Osteoblast (primary cell): ENCODE measurements around the gene RUNDC1. TPM values are rescaled to one million over a fixed set of nuclear protein-coding genes. Genes with fewer than 3 reads are reported as not detected.
A peak's percentile ranks its signal among the peaks of the same experiment; 100 is the strongest.

Experiments
- DNase-seq: peaks from one replicate; pipeline ENCODE4 v3.0.0; 2011; ENCODE audit warnings: low spot score, mixed read lengths; ENCODE audit not compliant: insufficient read length; ENCODE audit errors: missing footprints
- H2AFZ ChIP-seq: 2 replicates; pipeline ENCODE4 v1.6.0; 2011; ENCODE audit warnings: mild to moderate bottlenecking, low read length
- H3K27ac ChIP-seq: 2 replicates; pipeline ENCODE4 v1.5.1; 2011; ENCODE audit warnings: mild to moderate bottlenecking, low read depth, low read length, moderate library complexity
- H3K27me3 ChIP-seq: 2 replicates; pipeline ENCODE4 v1.6.0; 2012; ENCODE audit warnings: mild to moderate bottlenecking, control low read depth, inconsistent platforms, low read length, moderate library complexity; ENCODE audit not compliant: insufficient read depth
- H3K36me3 ChIP-seq: 2 replicates; pipeline ENCODE4 v1.5.1; 2011; ENCODE audit warnings: mild to moderate bottlenecking, low read length, control low read depth, moderate library complexity; ENCODE audit not compliant: insufficient read depth
- H3K4me1 ChIP-seq: 2 replicates; pipeline ENCODE4 v1.5.1; 2011; ENCODE audit warnings: mild to moderate bottlenecking, low read length, control low read depth, moderate library complexity; ENCODE audit not compliant: insufficient read depth
- H3K4me2 ChIP-seq: 2 replicates; pipeline ENCODE4 v1.6.0; 2011; ENCODE audit warnings: mild to moderate bottlenecking, low read length; ENCODE audit not compliant: insufficient read depth
- H3K4me3 ChIP-seq: fragments of 200-600 bp; sonication (generic); 3 replicates; pipeline ENCODE4 v1.5.1; 2012; ENCODE audit warnings: mild to moderate bottlenecking, low read length, inconsistent platforms; ENCODE audit not compliant: insufficient read depth
- H3K79me2 ChIP-seq: 2 replicates; pipeline ENCODE4 v1.6.0; 2012; ENCODE audit warnings: mild to moderate bottlenecking, low read length, control low read depth, inconsistent platforms; ENCODE audit not compliant: insufficient read depth
- H3K9me3 ChIP-seq: 2 replicates; pipeline ENCODE4 v1.5.1; 2011; ENCODE audit warnings: low read depth, low read length, control low read depth
- H4K20me1 ChIP-seq: 2 replicates; pipeline ENCODE4 v1.6.0; 2012; ENCODE audit warnings: mild to moderate bottlenecking, low read length, control low read depth; ENCODE audit not compliant: insufficient read depth
- total RNA-seq: library from RNA; depleted of rRNA; stranded (reverse); fragments of >200 nt; gene quantifications from 2 replicates; pipeline ENCODE4 v1.2.3, GENCODE V29; 2012
- TF ChIP-seq, protein P1 (sequence below): IDR thresholded peaks from 2 replicates; pipeline ENCODE4 v1.5.1; 2011; ENCODE audit warnings: mild to moderate bottlenecking, low read depth, low read length, moderate library complexity; ENCODE audit errors: extremely low read depth

Gene RUNDC1
- total RNA-seq, 1 donor: 10.1 TPM

DNA sequence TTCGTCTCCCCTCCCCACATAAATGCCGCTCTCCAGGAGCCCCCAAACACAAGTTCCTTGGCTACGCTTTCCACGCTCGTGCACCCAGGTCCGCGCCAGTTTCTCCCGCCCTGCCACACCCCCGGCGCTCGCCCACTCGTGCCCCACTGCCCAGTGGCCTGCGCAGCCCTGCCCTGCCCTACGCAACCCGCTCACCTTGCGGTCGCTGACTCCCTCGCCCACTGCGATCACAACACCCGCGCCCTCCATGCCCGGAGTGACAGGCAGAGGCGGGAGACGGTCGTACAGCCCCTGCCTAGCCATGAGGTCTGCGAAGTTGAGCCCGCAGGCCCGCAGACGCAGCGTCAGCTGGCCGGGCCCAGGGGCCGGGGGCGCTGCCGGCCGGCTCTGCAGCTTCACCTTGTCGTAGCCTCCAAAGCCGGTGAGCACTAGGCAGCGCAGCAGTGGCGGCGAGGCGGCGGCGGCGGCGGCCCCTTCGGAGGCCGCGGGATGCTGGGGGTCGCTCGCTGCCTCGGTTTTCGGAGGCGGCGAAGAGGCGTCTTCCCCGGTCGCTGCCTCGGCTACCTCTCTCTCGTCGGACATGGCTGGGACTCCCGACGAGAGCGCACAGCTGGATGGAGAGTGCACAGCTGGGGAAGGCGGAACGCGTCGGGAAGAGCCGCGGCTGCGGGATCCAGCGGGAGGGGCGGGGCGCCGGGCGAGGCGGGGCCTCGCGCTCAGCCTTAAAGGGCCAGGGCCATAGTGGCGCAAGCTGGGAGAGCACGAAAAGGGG lies 41.6 kb downstream of the RUNDC1 start, which contains the start of gene VAT1:
TSS of gene VAT1 (minus strand) at position 645 of the 772 bp plus-strand sequence. CDS start at position 582, 63 bp downstream.
- Histone ChIP-seq H3K4me2 (peak within 1 kb of the TSS; percentile 90), H3K27ac (peak within 1 kb of the TSS; percentile 77)
- DNase-seq: peak; percentile 99

GRCh38 chr17:43024407-43025289 lies 44.3 kb downstream of the RUNDC1 start, which contains the start of gene RND2:
Gene RND2 (plus strand): TSS chr17:43025231. CDS start chr17:43025348, 117 bp downstream.
- DNase-seq: peak; percentile 100
- H3K4me3 ChIP-seq: peak within 1 kb of the TSS; percentile 74
- peaks cover 5% of the 10 kb centered on the region for H4K20me1 ChIP-seq
- H3K27ac ChIP-seq: peak within 1 kb of the TSS; percentile 63
- peaks cover 26% of the 10 kb centered on the region for H3K79me2 ChIP-seq
- H3K36me3 ChIP-seq: peaks cover 4% of the 10 kb centered on the region
- TF ChIP-seq, protein P1, sequence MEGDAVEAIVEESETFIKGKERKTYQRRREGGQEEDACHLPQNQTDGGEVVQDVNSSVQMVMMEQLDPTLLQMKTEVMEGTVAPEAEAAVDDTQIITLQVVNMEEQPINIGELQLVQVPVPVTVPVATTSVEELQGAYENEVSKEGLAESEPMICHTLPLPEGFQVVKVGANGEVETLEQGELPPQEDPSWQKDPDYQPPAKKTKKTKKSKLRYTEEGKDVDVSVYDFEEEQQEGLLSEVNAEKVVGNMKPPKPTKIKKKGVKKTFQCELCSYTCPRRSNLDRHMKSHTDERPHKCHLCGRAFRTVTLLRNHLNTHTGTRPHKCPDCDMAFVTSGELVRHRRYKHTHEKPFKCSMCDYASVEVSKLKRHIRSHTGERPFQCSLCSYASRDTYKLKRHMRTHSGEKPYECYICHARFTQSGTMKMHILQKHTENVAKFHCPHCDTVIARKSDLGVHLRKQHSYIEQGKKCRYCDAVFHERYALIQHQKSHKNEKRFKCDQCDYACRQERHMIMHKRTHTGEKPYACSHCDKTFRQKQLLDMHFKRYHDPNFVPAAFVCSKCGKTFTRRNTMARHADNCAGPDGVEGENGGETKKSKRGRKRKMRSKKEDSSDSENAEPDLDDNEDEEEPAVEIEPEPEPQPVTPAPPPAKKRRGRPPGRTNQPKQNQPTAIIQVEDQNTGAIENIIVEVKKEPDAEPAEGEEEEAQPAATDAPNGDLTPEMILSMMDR: peak; percentile 91
- H3K4me1 ChIP-seq: peaks cover 17% of the 10 kb centered on the region
- H2AFZ ChIP-seq: peak within 1 kb of the TSS; percentile 96
- peak within 1 kb of the TSS; percentile 93 for H3K4me2 ChIP-seq
- H3K27me3 ChIP-seq: no peaks in the 10 kb centered on the region
- H3K9me3 ChIP-seq: no peaks in the 10 kb centered on the region

More for the DNA sequence above, 41.6 kb downstream of the RUNDC1 start, which contains the start of gene VAT1:
- Histone ChIP-seq H3K36me3 (peaks cover 20% of the 10 kb centered on the region), H3K79me2 (peaks cover 48% of the 10 kb centered on the region), H3K4me3 (peak within 1 kb of the TSS; percentile 100), H3K4me1 (peaks cover 27% of the 10 kb centered on the region), H3K9me3 (no peaks in the 10 kb centered on the region), H3K27me3 (no peaks in the 10 kb centered on the region), H4K20me1 (peaks cover 21% of the 10 kb centered on the region), H2AFZ (peak within 1 kb of the TSS; percentile 88)
- TF ChIP-seq, protein P1: no peak

- TF ChIP-seq, protein P1: no peak
- peak overlapping the region; percentile 63 for H3K4me2 ChIP-seq
- no peaks in the 10 kb centered on the region for H3K27me3 ChIP-seq
- peaks cover 11% of the 10 kb centered on the region for H3K4me1 ChIP-seq
- no peak overlapping the region for H3K27ac ChIP-seq
- H3K4me3 ChIP-seq: peak overlapping the region; percentile 56
- H3K79me2 ChIP-seq: peaks cover 20% of the 10 kb centered on the region
- DNase-seq: no peak
- peaks cover 2% of the 10 kb centered on the region for H4K20me1 ChIP-seq
- H3K9me3 ChIP-seq: no peaks in the 10 kb centered on the region
- peaks cover 1% of the 10 kb centered on the region for H3K36me3 ChIP-seq
- peak overlapping the region; percentile 59 for H2AFZ ChIP-seq
Measured at GRCh38 chr17:43025290-43025657, 44.9 kb downstream of the RUNDC1 start.
